ENCODE results near the gene LGALS7.

DNA sequence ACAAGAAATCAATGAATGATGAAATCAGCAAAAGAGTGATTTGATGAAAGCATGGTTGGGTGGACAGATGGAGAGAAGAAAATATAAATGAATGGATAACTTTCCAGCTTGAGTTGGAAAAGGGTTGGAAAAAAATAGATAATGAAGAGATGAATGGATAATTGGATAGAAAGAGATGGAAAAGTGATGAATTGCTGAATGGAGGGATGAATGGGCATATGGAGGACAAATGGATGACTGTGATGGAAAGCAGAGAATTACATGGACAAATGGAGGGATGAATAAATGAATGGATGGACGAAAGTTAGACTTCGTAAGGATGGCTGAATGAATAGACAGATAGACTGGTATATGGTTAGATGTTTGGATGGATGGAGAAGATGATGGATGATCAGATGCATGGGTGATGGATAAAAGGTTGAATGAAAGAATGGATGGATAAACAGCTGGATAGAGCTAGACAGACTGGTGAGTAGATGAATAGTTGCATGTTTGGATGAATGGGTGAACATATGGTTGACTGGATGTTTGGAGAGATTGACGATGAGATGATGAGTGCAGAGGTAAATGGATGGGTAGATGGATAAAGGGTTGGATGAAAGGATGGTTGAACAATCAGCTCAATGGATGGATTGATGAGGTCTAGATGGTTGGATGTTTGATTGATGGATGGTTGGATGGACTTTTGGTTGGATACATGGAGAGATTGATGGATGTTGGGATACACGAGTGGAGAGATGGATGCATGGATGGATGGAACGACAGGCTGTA is 27.4 kb upstream of the LGALS7 start:
- TF ChIP-seq PAX5 (IDR thresholded peaks at IDR 0.05; ENCODE audit: insufficient read depth, low read length, severe bottlenecking) (no peak), POLR2AphosphoS5 (IDR thresholded peaks at IDR 0.05; ENCODE audit: low read depth, low read length) (no peak), POLR2A (IDR thresholded peaks at IDR 0.05; ENCODE audit: low read depth, low read length) (no peak)

Data from GM12891 (cell line).